Heart left ventricle (tissue), 16 donors: ENCODE measurements around the gene MIS18A. TPM values are rescaled to one million over a fixed set of nuclear protein-coding genes. Genes with fewer than 3 reads are reported as not detected.

Source experiments
- ATAC-seq, 4 donors: fragments of 200-7000 bp; cut with Tn5 transposase; one replicate each; pipeline ENCODE4 v1.9.1; 2020 to 2022; ENCODE audit warnings: moderate library complexity in 4 of 4, mild to moderate bottlenecking in 3 of 4, moderate number of reproducible peaks in 1 of 4
- DNase-seq, 5 donors: peaks; one replicate each; pipeline ENCODE4 v3.0.0-alpha.2; 2020
- H3K27ac ChIP-seq, 12 donors: fragments of 200-600 bp; sonication (generic) in 4 of 12; one replicate each; pipeline versions ENCODE4 v1.5.0 to v1.8.0; 2016 to 2022; ENCODE audit warnings: mild to moderate bottlenecking in 2 of 12
- H3K27me3 ChIP-seq, 9 donors: fragments of 200-600 bp; sonication (generic) in 2 of 9; one replicate each; pipeline versions ENCODE4 v1.5.1 to v1.8.0; 2016 to 2022; ENCODE audit warnings: mild to moderate bottlenecking in 3 of 9
- H3K36me3 ChIP-seq, 9 donors: fragments of 200-600 bp; sonication (generic) in 2 of 9; one replicate each; pipeline versions ENCODE4 v1.5.0 to v1.8.0; 2018 to 2022; ENCODE audit warnings: mild to moderate bottlenecking in 2 of 9
- H3K4me1 ChIP-seq, 12 donors: fragments of 200-600 bp; sonication (generic) in 4 of 12; one replicate each; pipeline versions ENCODE4 v1.5.0 to v1.8.0; 2016 to 2022; ENCODE audit warnings: mild to moderate bottlenecking in 3 of 12
- H3K4me3 ChIP-seq, 12 donors: fragments of 200-600 bp; sonication (generic) in 4 of 12; one replicate each; pipeline versions ENCODE4 v1.5.0 to v1.8.0; 2017 to 2022; ENCODE audit warnings: mild to moderate bottlenecking in 9 of 12, moderate library complexity in 4 of 12
- H3K9me3 ChIP-seq, 12 donors: fragments of 200-600 bp; sonication (generic) in 4 of 12; one replicate each; pipeline versions ENCODE4 v1.5.0 to v1.8.0; 2016 to 2022; ENCODE audit warnings: mild to moderate bottlenecking in 1 of 12
- CTCF ChIP-seq, 12 donors: fragments of 200-600 bp; sonication (generic) in 4 of 12; IDR thresholded peaks; one replicate each; pipeline versions ENCODE4 v1.5.0 to v1.8.0; 2018 to 2022; ENCODE audit warnings: antibody characterized with exemption in 12 of 12, mild to moderate bottlenecking in 5 of 12
- POLR2A ChIP-seq, 2 donors: fragments of 450-650 bp; IDR thresholded peaks; one replicate each; pipeline ENCODE4 v1.6.1; 2017; ENCODE audit warnings: antibody characterized with exemption in 2 of 2, mild to moderate bottlenecking in 2 of 2, moderate library complexity in 2 of 2
- WGBS, 4 donors: extraction: QIAGEN DNeasy Blood & Tissue Kit in 2 of 4; methylation state at CpG; one replicate each; pipeline versions ENCODE4 v1.1.5 to v1.1.7; 2013 to 2018; 5-methylcytosine and 5-hydroxymethylcytosine counted together
- intact Hi-C, 10 donors: fragments of 100-400 bp; cut with DNase I; formaldehyde crosslinking; loops; one replicate each; pipeline versions ENCODE4 v1.11.1 to v1.14.2; 2022
- polyA plus RNA-seq, 2 donors: library from polyadenylated mRNA; stranded (reverse); fragments of 200-250 nt; gene quantifications; one replicate each; pipeline ENCODE4 v1.2.3, GENCODE V29; 2013
- total RNA-seq, 9 donors: library from RNA; depleted of rRNA in 2 of 9; stranded (reverse); fragments of >200 nt in 2 of 9; fragmentation: NEBNext Ultra II Directional in 3 of 9; extraction: Animal tissue kit (Norgen Biotek cat#: 25700) in 3 of 9; gene quantifications; one replicate each; pipeline versions ENCODE4 v1.1.0 to v1.2.4, GENCODE V29; 2016 to 2023
- donor health status: ischemic (EF 13 %, LVEDD 7.1; RV severe dilation, severe dysfunction).
- donor health status: healthy with polysubstance abuse.
- donor health status: DM: no; HTN: yes; CAD: no.
- donor health status: DM: no; HTN: no; CAD: no.
- donor health status: ischemic (EF 25% LVEDD 6.9; RV normal size, moderate dysfunction).
- donor health status: ischemic (EF 25% LVEDD 5.7; RV mildly dilated, moderate dysfunction).
- donor health status: healthy.
- donor health status: DM: yes; HTN: yes; CAD: no.
- donor health status: ischemic (EF 35%, LVEDD 5.7; RV mildly dilated, moderate dysfunction).
- donor health status: nonischemic (EF 11% LVEDD 7.7; RV severe dilation, severe dysfunction).
- donor health status: DM: yes; HTN: yes; CAD: no.
- donor health status: PGD.
- donor health status: ischemic (EF 29% LVEDD 5.4; RV normal size, mild dysfunction).
- donor health status: nonischemic (EF 23%, LVEDD 6.1; RV moderate dilation, normal function).

MIS18A gene
- total and polyA plus RNA-seq, 11 donors = 1.4 to 4.1 (median 2.7) TPM

DNA sequence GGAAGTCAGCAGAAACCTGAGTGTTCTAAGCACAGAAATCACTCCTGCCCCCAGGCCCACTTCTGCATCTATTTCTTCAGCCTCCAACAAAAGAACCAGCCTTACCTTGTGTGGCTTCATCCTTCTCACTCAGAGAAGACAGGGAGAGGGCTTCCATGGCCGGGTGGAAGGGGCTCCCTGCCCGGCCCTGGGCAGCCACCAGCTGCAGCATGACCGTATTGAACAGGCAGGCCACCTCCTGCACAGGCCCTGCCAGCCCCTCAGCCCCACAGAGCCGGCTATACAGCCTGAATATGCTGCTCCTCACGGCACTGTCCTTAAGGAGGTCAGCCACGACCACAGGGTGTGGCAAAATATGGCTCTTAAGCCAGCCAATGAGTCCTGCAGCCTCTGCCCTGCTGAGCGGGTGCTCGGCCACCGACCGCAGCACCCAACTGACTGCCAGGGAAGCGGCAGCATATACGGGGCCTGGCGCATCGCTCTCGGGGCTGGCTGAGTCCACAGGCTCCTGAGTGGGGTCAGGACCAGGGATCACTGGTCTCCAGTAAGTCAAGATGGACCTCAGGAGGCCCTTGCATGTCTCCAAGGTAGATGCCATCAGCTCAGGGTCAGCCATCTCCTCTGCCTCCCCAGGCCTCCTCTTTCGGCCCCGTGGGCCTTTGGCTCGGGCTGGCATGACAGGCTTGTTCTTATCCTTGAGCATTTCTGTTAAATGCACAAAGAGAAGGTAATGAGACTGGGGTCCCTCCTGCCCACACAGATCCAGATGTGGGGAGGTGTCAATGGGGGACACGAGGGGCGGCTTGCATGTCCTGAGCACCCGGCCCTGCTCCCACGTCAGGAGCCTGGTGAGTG lies 37.7 kb upstream of the MIS18A start:
- no peak for TF ChIP-seq CTCF (IDR thresholded peaks at IDR 0.05)
- no peak for TF ChIP-seq POLR2A (IDR thresholded peaks at IDR 0.05)
- DNase-seq = no peak
- Histone ChIP-seq H3K36me3 (peaks cover 3 to 98% (median 83%) of the 10 kb centered on the region in 9 donors), H3K4me3 (no peak overlapping the region), H3K27ac (no peak overlapping the region), H3K4me1 (peaks cover 0 to 26% (median 0%) of the 10 kb centered on the region in 12 donors), H3K27me3 (no peaks in the 10 kb centered on the region), H3K9me3 (no peaks in the 10 kb centered on the region)
- 94 to 96% (median 95%) methylated on average over 19 to 22 of the region's 22 CpGs for WGBS, 4 donors
- intact Hi-C loops = no loop called here
- no peak for ATAC-seq

DNA sequence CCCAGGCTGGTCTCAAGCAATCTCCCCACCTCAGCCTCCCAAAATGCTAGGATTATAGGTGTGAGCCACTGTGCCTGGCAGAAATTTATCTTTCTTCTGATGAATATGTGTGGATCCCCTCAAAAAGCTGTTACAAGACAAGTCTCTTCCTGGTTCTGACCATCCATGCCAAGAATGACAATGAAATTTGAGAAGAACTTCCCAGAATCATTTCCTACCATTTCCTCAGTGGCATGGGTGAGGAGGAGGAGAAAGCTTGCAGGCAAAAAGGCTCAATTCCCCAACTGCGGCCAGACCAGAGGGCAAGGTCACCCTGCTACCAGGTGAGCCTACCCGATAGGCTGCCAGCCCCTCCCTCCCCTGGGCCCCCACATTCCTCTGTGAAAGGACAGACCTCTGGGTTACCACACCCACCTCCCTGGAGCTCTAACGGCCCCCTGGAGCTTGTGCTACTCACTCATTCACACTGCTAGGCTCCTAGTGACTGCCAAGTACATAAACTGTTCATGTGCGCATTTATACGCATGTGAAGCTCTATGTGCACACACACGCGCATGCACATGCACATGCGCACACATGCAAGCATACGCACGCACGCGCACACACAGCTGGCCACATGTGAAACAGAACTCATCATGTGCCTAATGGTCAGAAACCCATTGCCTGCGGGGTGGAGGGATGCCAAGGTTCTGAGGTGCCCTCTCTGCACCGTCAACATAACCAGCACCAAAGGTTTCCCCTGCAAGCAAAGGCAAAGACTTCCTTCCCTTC lies 36.8 kb upstream of the MIS18A start:
- WGBS, 4 donors = 87 to 89% (median 88%) methylated on average over 14 of the region's 14 CpGs
- no peaks in the 10 kb centered on the region for H3K9me3 ChIP-seq
- H3K27ac ChIP-seq = no peak overlapping the region
- no peak overlapping the region for H3K4me3 ChIP-seq
- peaks cover 0 to 26% (median 0%) of the 10 kb centered on the region in 12 donors for H3K4me1 ChIP-seq
- H3K27me3 ChIP-seq = no peaks in the 10 kb centered on the region
- no peak for DNase-seq
- ATAC-seq = no peak
- intact Hi-C loops = no loop called here
- H3K36me3 ChIP-seq = peaks cover 3 to 94% (median 74%) of the 10 kb centered on the region in 9 donors
- TF ChIP-seq CTCF (IDR thresholded peaks at IDR 0.05) = no peak
- no peak for TF ChIP-seq POLR2A (IDR thresholded peaks at IDR 0.05)

GRCh38 chr21:32314806-32315205 lies 36.0 kb upstream of the MIS18A start:
- Histone ChIP-seq H3K4me1 (peaks cover 0 to 26% (median 0%) of the 10 kb centered on the region in 12 donors), H3K27me3 (no peaks in the 10 kb centered on the region), H3K36me3 (peaks cover 3 to 86% (median 69%) of the 10 kb centered on the region in 9 donors), H3K9me3 (no peaks in the 10 kb centered on the region), H3K27ac (no peak overlapping the region), H3K4me3 (no peak overlapping the region)
- ATAC-seq = no peak
- DNase-seq = no peak
- WGBS, 4 donors = 91 to 96% (median 94%) methylated on average over 13 to 16 of the region's 16 CpGs
- TF ChIP-seq POLR2A (IDR thresholded peaks at IDR 0.05) (no peak), CTCF (IDR thresholded peaks at IDR 0.05) (no peak)
- intact Hi-C loops = no loop called here

GRCh38 chr21:32312976-32313375 lies 34.1 kb upstream of the MIS18A start:
- ATAC-seq (no peak), DNase-seq (peak in 1 of 5 donors; percentile 4)
- peaks cover 0 to 24% (median 0%) of the 10 kb centered on the region in 12 donors for H3K4me1 ChIP-seq
- peaks cover 3 to 74% (median 53%) of the 10 kb centered on the region in 9 donors for H3K36me3 ChIP-seq
- no peaks in the 10 kb centered on the region for H3K9me3 ChIP-seq
- TF ChIP-seq POLR2A (IDR thresholded peaks at IDR 0.05) (no peak), CTCF (IDR thresholded peaks at IDR 0.05) (no peak)
- H3K27ac ChIP-seq = peak overlapping the region in 1 of 12 donors; percentile 50
- 80 to 95% (median 87%) methylated on average over 6 of the region's 6 CpGs for WGBS, 4 donors
- intact Hi-C loops = no loop called here
- H3K4me3 ChIP-seq = no peak overlapping the region
- no peaks in the 10 kb centered on the region for H3K27me3 ChIP-seq
